Endothelial cell of umbilical vein (primary cell): ENCODE results near the gene INO80C. TPM values are rescaled to one million over a fixed set of nuclear protein-coding genes. Genes with fewer than 3 reads are reported as not detected.

Experiments used
- BruUV-seq: library from RNA; stranded (reverse); fragments of 400-500 nt; replicated peaks from 2 replicates; lab custom pipeline; 2021; lab: Mats Ljungman, UMichigan
- CTCF ChIA-PET: fragments of 300-600, 350-600 bp; sonication (Branson Sonifier 250); formaldehyde crosslinking; loops from one replicate; lab custom pipeline; 2021; ENCODE audit warnings: antibody characterized with exemption, inconsistent platforms; lab: Charles Lee
- POLR2A ChIA-PET: fragments of 300-600, 350-600 bp; sonication (Branson Sonifier 250); formaldehyde crosslinking; loops from one replicate; lab custom pipeline; 2021; ENCODE audit warnings: antibody characterized with exemption, inconsistent platforms; lab: Charles Lee
- DNase-seq: peaks from one replicate; pipeline ENCODE4 v3.0.0-alpha.2; 2011; ENCODE audit warnings: low read depth, low spot score
- FAIRE-seq: peaks from 2 replicates; lab custom pipeline; 2011; peaks lifted over from hg19 to GRCh38; lab: Jason Lieb, UNC
- H2AFZ ChIP-seq: 2 replicates; pipeline ENCODE4 v1.6.0; 2012; ENCODE audit warnings: low read depth, low read length, control low read depth, inconsistent platforms
- H3K27ac ChIP-seq: 2 replicates; pipeline ENCODE4 v1.5.1; 2011; ENCODE audit warnings: low read depth, mild to moderate bottlenecking, control low read depth, low read length, moderate library complexity; ENCODE audit not compliant: insufficient read depth
- H3K27me3 ChIP-seq, 2 experiments: 2 replicates each; pipeline versions ENCODE4 v1.6.0 to v1.6.1; 2011; ENCODE audit warnings: low read length in 2 of 2, mixed read lengths in 1 of 2; ENCODE audit not compliant: control insufficient read depth in 2 of 2, insufficient read depth in 2 of 2
- H3K36me3 ChIP-seq, 2 experiments: 2 replicates in 1 of 2; 3 replicates in 1 of 2; pipeline ENCODE4 v1.5.1; 2011; ENCODE audit warnings: low read length in 2 of 2, mild to moderate bottlenecking in 1 of 2, moderate library complexity in 1 of 2; ENCODE audit not compliant: control insufficient read depth in 2 of 2, insufficient read depth in 2 of 2; ENCODE audit errors: extremely low read depth in 1 of 2
- H3K4me1 ChIP-seq: 3 replicates; pipeline ENCODE4 v1.5.1; 2011; ENCODE audit warnings: mild to moderate bottlenecking, low read length; ENCODE audit not compliant: control insufficient read depth, insufficient read depth; ENCODE audit errors: extremely low read depth
- H3K4me2 ChIP-seq: 2 replicates; pipeline ENCODE4 v1.6.1; 2011; ENCODE audit warnings: low read length, control low read depth, mixed read lengths; ENCODE audit not compliant: insufficient read depth
- H3K4me3 ChIP-seq, 3 experiments: fragments of 200-600 bp in 1 of 3; sonication (generic), shearing (Covaris generic) in 1 of 3; replicated peaks in 1 of 3; 2 replicates each; pipeline ENCODE4 v1.5.1; 2011 to 2016; ENCODE audit warnings: control low read depth in 3 of 3, low read length in 3 of 3, mild to moderate bottlenecking in 2 of 3, inconsistent platforms in 1 of 3, low read depth in 1 of 3, moderate library complexity in 1 of 3; ENCODE audit not compliant: insufficient read depth in 1 of 3
- H3K79me2 ChIP-seq: 2 replicates; pipeline ENCODE4 v1.6.0; 2012; ENCODE audit warnings: low read length, inconsistent platforms; ENCODE audit not compliant: control insufficient read depth, insufficient read depth
- H3K9ac ChIP-seq: replicated peaks from 2 replicates; pipeline ENCODE3; 2011; ENCODE audit warnings: low read length, control low read depth; ENCODE audit not compliant: insufficient read depth; ENCODE audit errors: extremely low read depth
- H3K9me1 ChIP-seq: replicated peaks from 3 replicates; pipeline ENCODE4 v1.6.0; 2011; ENCODE audit warnings: mild to moderate bottlenecking, low read length; ENCODE audit not compliant: control insufficient read depth, insufficient read depth; ENCODE audit errors: extremely low read depth
- H3K9me3 ChIP-seq: replicated peaks from 2 replicates; pipeline ENCODE4 v1.5.1; 2012; ENCODE audit warnings: low read length, inconsistent platforms; ENCODE audit not compliant: control insufficient read depth, insufficient read depth
- H4K20me1 ChIP-seq: replicated peaks from 2 replicates; pipeline ENCODE3; 2011; ENCODE audit warnings: mild to moderate bottlenecking, low read length; ENCODE audit not compliant: control insufficient read depth, insufficient read depth; ENCODE audit errors: extremely low read depth
- CTCF ChIP-seq, 2 donors: IDR thresholded peaks; 1 replicate in 1 of 2; 2 replicates in 1 of 2; pipeline ENCODE4 v1.5.1; 2011; ENCODE audit warnings: low read length in 2 of 2, mild to moderate bottlenecking in 2 of 2, moderate library complexity in 2 of 2, control low read depth in 1 of 2, inconsistent platforms in 1 of 2, low read depth in 1 of 2; ENCODE audit not compliant: insufficient read depth in 1 of 2; ENCODE audit errors: extremely low read depth in 1 of 2
- EZH2 ChIP-seq: IDR thresholded peaks from 2 replicates; pipeline ENCODE4 v1.6.1; 2012; ENCODE audit warnings: borderline replicate concordance, low read depth, mild to moderate bottlenecking, moderate library complexity, low read length, inconsistent platforms; ENCODE audit not compliant: severe bottlenecking
- FOS ChIP-seq: IDR thresholded peaks from 2 replicates; pipeline ENCODE4 v1.6.1; 2011; ENCODE audit warnings: mild to moderate bottlenecking, low read length, moderate library complexity, borderline replicate concordance; ENCODE audit not compliant: insufficient read depth
- GATA2 ChIP-seq: IDR thresholded peaks from 2 replicates; pipeline ENCODE4 v1.7.0; 2011; ENCODE audit warnings: low read depth, mild to moderate bottlenecking, moderate library complexity, mixed read lengths, low read length; ENCODE audit not compliant: insufficient read length, insufficient read depth
- JUN ChIP-seq: IDR thresholded peaks from 2 replicates; pipeline ENCODE4 v1.6.1; 2011; ENCODE audit warnings: borderline replicate concordance, low read depth; ENCODE audit not compliant: insufficient read length, insufficient read depth
- MAX ChIP-seq: IDR thresholded peaks from 2 replicates; pipeline ENCODE4 v1.6.1; 2011; ENCODE audit not compliant: insufficient read depth, insufficient read length
- MYC ChIP-seq: IDR thresholded peaks from one replicate; pipeline ENCODE4 v1.6.1; 2011; ENCODE audit warnings: mild to moderate bottlenecking, low read depth, low read length
- POLR2A ChIP-seq: IDR thresholded peaks from 2 replicates; pipeline ENCODE4 v1.6.1; 2012; ENCODE audit warnings: low read depth, mild to moderate bottlenecking, control low read depth, low read length
- POLR2AphosphoS5 ChIP-seq: IDR thresholded peaks from 2 replicates; pipeline ENCODE4 v1.6.1; 2012; ENCODE audit warnings: low read depth, mild to moderate bottlenecking, control low read depth, low read length, moderate library complexity; ENCODE audit not compliant: insufficient read depth
- dilution Hi-C: fragments of 300-500 bp; cut with MboI; formaldehyde crosslinking; loops from one replicate; pipeline ENCODE4 v1.15.0; 2019; ENCODE audit warnings: low sequenced_read_pairs; ENCODE audit not compliant: extremely low pct_ligation_motif_present
- intact Hi-C: fragments of 100-400 bp; cut with micrococcal nuclease; formaldehyde crosslinking; loops from one replicate; pipeline ENCODE4 v1.10.0; 2022
- polyA plus RNA-seq, 4 experiments: library from polyadenylated mRNA; depleted of rRNA in 3 of 4; stranded (reverse) in 3 of 4; unstranded in 1 of 4; fragments of >200 nt; gene quantifications; 2 replicates each; pipeline versions ENCODE4 v1.2.1 to v1.2.3, GENCODE V29; 2011 to 2012; ENCODE audit warnings: missing spikeins in 1 of 4
- total RNA-seq: library from RNA; stranded (reverse); gene quantifications from 2 replicates; pipeline ENCODE4 v1.2.3, GENCODE V29; 2021

The INO80C gene
- total and polyA plus RNA-seq, 2 donors (not counting 3 experiments of a cell fraction or from before 2014, with no cell fraction given): 43.4 to 56.0 TPM

GRCh38 chr18:35466334-35466733 is 31.4 kb downstream of the INO80C start:
- POLR2A ChIA-PET: no interaction called here
- Histone ChIP-seq H3K9me1 (no peaks in the 10 kb centered on the region), H3K36me3 (no peaks in the 10 kb centered on the region), H3K27me3 (no peaks in the 10 kb centered on the region), H2AFZ (no peak overlapping the region), H3K27ac (peak overlapping the region; percentile 90), H3K4me1 (peaks cover 85% of the 10 kb centered on the region), H3K9ac (peak overlapping the region; percentile 89), H3K79me2 (peaks cover 63% of the 10 kb centered on the region), H3K9me3 (no peaks in the 10 kb centered on the region), H4K20me1 (no peaks in the 10 kb centered on the region), H3K4me2 (peak overlapping the region; percentile 91), H3K4me3 (peak overlapping the region; percentile 39 to 91 (median 47))
- FAIRE-seq (peak; percentile 15), DNase-seq (no peak)
- dilution Hi-C loops: no loop called here
- intact Hi-C loops: loop anchor here (2.0 to 10.0 kb wide), 3 partner anchors 236 to 422 kb away; partner anchors contain the start of gene MAPRE2
- no TSS peak for BruUV-seq
- TF ChIP-seq POLR2AphosphoS5 (no peak), MAX (no peak), EZH2 (no peak), JUN (no peak), MYC (no peak), CTCF (IDR thresholded peaks at IDR 0.05; ENCODE audit: extremely low read depth in 1 of 2, insufficient read depth in 1 of 2, low read depth in 1 of 2, low read length in 2 of 2) (no peak), GATA2 (no peak), POLR2A (no peak), FOS (no peak)
- CTCF ChIA-PET: interaction anchor here (1.2 to 1.7 kb wide), 3 partner anchors 12 to 80 kb away, joined by 3 to 7 read pairs (median 4); no protein-coding TSS in a partner anchor
